ENCODE measurements around the gene PLEKHA5.

The PLEKHA5 gene

GRCh38 chr12:19307451-19307850 is 177.9 kb downstream of the PLEKHA5 start:
- in situ Hi-C loops (cut with MboI; ENCODE audit: low pct_unique_long_range_greater_than_20kb, low sequenced_read_pairs, unreplicated experiment): no loop called here
- no peak for TF ChIP-seq CTCF (IDR thresholded peaks at IDR 0.05; ENCODE audit: extremely low read depth, insufficient read depth, missing control alignments)
- no peak for DNase-seq (ENCODE audit: low spot score)

- in situ Hi-C loops (cut with MboI; ENCODE audit: low pct_unique_long_range_greater_than_20kb, low sequenced_read_pairs, unreplicated experiment): no loop called here
These were observed 181.6 kb downstream of the PLEKHA5 start for GRCh38 chr12:19311165-19311564.

GRCh38 chr12:19312637-19313036 is 183.1 kb downstream of the PLEKHA5 start:
- DNase-seq (ENCODE audit: low spot score): no peak
- TF ChIP-seq CTCF (IDR thresholded peaks at IDR 0.05; ENCODE audit: extremely low read depth, insufficient read depth, missing control alignments): no peak
- in situ Hi-C loops (cut with MboI; ENCODE audit: low pct_unique_long_range_greater_than_20kb, low sequenced_read_pairs, unreplicated experiment): no loop called here

More at GRCh38 chr12:19311165-19311564, 181.6 kb downstream of the PLEKHA5 start:
- no peak for DNase-seq (ENCODE audit: low spot score)
- no peak for TF ChIP-seq CTCF (IDR thresholded peaks at IDR 0.05; ENCODE audit: extremely low read depth, insufficient read depth, missing control alignments)

- no peak for TF ChIP-seq CTCF (IDR thresholded peaks at IDR 0.05; ENCODE audit: extremely low read depth, insufficient read depth, missing control alignments)
- no peak for DNase-seq (ENCODE audit: low spot score)
- in situ Hi-C loops (cut with MboI; ENCODE audit: low pct_unique_long_range_greater_than_20kb, low sequenced_read_pairs, unreplicated experiment): no loop called here
These were observed 186.9 kb downstream of the PLEKHA5 start for GRCh38 chr12:19316425-19316824.

GRCh38 chr12:19322376-19322775 is 192.8 kb downstream of the PLEKHA5 start:
- in situ Hi-C loops (cut with MboI; ENCODE audit: low pct_unique_long_range_greater_than_20kb, low sequenced_read_pairs, unreplicated experiment): no loop called here
- DNase-seq (ENCODE audit: low spot score): no peak
- TF ChIP-seq CTCF (IDR thresholded peaks at IDR 0.05; ENCODE audit: extremely low read depth, insufficient read depth, missing control alignments): no peak

- in situ Hi-C loops (cut with MboI; ENCODE audit: low pct_unique_long_range_greater_than_20kb, low sequenced_read_pairs, unreplicated experiment): no loop called here
- TF ChIP-seq CTCF (IDR thresholded peaks at IDR 0.05; ENCODE audit: extremely low read depth, insufficient read depth, missing control alignments): no peak
- DNase-seq (ENCODE audit: low spot score): no peak
These were observed 194.3 kb downstream of the PLEKHA5 start for GRCh38 chr12:19323805-19324204.

- no peak for DNase-seq (ENCODE audit: low spot score)
- in situ Hi-C loops (cut with MboI; ENCODE audit: low pct_unique_long_range_greater_than_20kb, low sequenced_read_pairs, unreplicated experiment): no loop called here
- no peak for TF ChIP-seq CTCF (IDR thresholded peaks at IDR 0.05; ENCODE audit: extremely low read depth, insufficient read depth, missing control alignments)
These were observed 196.6 kb downstream of the PLEKHA5 start for GRCh38 chr12:19326102-19326501.
